CD4-positive, alpha-beta T cell treated with Interleukin-4 for 1 hour (primary cell): ENCODE measurements around the gene SLC5A2.
"Not testable (repeated sequence)": the region's sequence is repeated elsewhere in the genome, so short reads cannot be mapped to it uniquely, and the experiment has no call there.

Source experiments
- DNase-seq, 2 donors: peaks; one replicate each; pipeline ENCODE4 v3.0.0-alpha.2; 2020 to 2022

Gene SLC5A2

GRCh38 chr16:31532120-31532519 is 49.2 kb downstream of the SLC5A2 start:
- no peak for DNase-seq

- no peak for DNase-seq
Observed at GRCh38 chr16:31532896-31533295, 50.0 kb downstream of the SLC5A2 start.

GRCh38 chr16:31535737-31536136 is 52.8 kb downstream of the SLC5A2 start:
- DNase-seq = no peak

- no peak for DNase-seq
Observed at GRCh38 chr16:31536804-31537361, 54.0 kb downstream of the SLC5A2 start.

- no peak for DNase-seq
Observed at GRCh38 chr16:31537362-31538242, 54.7 kb downstream of the SLC5A2 start.

GRCh38 chr16:31538243-31538598 is 55.3 kb downstream of the SLC5A2 start:
- DNase-seq = not testable (repeated sequence)

- DNase-seq = not testable (repeated sequence)
Observed at GRCh38 chr16:31539762-31540161, 56.8 kb downstream of the SLC5A2 start.
